GM12875 (cell line): ENCODE results near the gene COMMD7.

Source experiments
- H3K4me3 ChIP-seq: one replicate; pipeline ENCODE4 v1.5.1; 2011; ENCODE audit warnings: low read depth, low read length, control low read depth
- TF ChIP-seq, protein P1 (sequence below): IDR thresholded peaks from 2 replicates; pipeline ENCODE4 v1.5.1; 2011; ENCODE audit warnings: low read depth, mild to moderate bottlenecking, control low read depth, inconsistent platforms, low read length, moderate library complexity, borderline replicate concordance; ENCODE audit not compliant: insufficient read depth

COMMD7 gene

DNA sequence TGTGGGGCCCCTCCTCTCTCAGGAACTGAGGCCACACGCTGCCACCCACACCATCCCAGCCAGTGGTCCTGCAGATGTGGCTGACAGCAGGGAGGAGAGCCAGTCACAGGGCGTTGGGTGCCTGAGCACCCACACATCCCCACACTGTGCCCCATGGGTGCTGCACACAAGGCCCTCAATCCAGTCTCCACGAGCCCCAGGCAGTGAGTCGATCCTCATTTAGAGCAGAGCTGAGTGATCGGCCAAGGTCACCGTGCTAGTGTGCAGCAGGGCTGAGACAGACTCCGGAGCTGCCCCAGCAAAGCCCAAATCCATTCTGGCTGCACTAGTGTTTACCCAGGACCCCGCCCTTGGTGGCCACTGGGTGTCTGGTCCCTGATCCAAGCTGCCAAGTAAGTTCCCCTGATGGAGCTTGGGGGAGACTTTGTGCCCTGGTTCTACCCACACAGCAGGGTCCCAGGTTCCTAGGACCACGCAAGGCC lies 78.5 kb downstream of the COMMD7 start:
- H3K4me3 ChIP-seq, result no peak overlapping the region

DNA sequence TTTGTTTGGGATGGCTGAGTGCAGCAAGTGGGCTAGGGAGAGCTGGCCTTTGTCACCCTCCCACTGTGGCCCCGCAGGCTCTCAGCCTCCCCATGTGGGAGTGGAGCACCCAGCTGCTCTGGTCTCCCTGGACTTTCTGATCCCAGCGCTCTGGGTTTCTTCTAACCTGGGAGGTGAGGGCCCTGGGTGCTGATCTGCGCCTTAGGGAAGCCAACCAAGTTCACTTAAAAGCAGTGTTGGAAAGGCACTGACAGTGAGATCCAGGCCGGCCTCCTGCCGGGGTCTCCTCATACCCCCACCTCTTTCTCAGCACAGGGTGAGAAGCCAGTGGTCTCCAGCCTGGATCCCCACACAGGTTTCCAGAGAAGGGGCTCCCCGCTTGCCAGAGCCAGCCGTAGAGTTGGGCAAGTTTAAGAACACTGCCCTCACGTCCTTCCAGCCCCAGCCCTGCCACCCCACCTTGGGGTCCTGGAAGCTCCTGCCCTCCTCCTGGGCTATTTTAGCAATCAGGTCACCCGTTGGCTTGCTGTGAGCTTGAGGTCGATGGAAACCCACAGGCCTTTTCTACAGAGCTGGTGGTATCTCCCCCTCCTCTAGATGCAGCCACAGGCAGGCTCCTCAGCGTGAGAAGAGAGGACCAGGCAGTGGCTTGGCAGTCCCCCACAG lies 79.1 kb downstream of the COMMD7 start:
- H3K4me3 ChIP-seq, result no peak overlapping the region
- TF ChIP-seq, protein P1, sequence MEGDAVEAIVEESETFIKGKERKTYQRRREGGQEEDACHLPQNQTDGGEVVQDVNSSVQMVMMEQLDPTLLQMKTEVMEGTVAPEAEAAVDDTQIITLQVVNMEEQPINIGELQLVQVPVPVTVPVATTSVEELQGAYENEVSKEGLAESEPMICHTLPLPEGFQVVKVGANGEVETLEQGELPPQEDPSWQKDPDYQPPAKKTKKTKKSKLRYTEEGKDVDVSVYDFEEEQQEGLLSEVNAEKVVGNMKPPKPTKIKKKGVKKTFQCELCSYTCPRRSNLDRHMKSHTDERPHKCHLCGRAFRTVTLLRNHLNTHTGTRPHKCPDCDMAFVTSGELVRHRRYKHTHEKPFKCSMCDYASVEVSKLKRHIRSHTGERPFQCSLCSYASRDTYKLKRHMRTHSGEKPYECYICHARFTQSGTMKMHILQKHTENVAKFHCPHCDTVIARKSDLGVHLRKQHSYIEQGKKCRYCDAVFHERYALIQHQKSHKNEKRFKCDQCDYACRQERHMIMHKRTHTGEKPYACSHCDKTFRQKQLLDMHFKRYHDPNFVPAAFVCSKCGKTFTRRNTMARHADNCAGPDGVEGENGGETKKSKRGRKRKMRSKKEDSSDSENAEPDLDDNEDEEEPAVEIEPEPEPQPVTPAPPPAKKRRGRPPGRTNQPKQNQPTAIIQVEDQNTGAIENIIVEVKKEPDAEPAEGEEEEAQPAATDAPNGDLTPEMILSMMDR, result no peak

More for the DNA sequence above, 78.5 kb downstream of the COMMD7 start:
- TF ChIP-seq, protein P1, result no peak

DNA sequence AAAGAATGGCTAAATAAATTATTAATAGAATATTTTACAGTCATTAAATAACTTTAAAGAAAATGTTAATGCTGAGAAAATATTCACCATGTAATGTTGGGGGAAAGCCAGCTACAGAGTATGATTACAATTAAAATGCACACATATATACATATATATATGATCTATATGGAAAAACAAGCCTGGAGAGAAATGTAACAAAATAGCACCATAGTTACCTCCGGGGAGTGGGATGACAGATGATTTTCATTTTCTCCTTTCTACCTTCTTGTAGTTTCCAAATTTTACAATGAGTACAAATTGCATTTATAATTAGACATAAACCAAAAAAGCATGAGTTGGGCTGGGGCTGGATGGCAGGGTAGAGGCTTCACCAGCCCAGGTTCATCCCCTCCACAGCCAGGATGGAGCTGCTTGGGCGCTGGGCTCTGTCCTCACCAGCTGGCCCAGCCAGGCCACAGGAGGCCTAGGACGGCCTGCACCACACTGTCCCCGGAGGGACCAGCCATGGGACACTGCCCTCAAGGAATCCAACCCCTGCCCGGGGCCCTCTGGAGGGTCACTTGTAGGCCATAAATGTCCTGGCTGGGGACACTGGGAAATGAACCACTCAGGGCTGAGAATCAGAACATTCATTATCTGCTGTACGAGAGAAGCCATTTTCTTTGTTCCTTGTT lies 79.8 kb downstream of the COMMD7 start:
- no peak overlapping the region for H3K4me3 ChIP-seq
- TF ChIP-seq, protein P1, result no peak

DNA sequence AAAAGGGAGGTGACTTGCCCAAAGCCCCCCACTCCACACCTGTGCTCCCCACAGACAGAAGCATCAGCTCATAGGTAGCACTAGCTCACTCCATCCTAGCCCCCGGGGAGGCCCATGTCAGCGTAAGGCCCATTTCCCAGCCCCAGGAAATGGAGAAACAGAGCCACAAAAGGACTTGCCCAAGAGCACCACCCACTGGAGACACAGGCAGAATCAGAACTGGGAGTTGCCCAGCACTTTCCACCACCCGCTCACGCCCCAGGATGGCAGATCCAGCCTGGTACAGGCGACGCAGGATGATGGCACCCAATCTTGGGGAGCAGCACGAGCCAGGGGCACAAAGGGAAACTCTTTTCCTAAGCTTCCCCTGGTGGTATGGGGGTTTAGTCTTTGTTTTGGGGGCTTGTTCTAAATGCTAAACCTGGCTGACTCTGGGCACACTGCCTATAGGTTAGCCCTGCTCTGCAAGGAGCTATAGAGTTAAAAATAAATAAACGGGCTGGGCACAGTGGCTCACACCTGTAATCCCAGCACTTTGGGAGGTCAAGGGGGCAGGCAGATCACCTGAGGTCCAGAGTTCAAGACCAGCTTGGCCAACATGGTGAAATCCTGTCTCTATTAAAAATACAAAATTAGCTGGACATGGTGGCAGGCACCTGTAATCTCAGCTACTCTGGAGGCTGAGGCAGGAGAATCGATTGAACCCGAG lies 81.3 kb downstream of the COMMD7 start:
- H3K4me3 ChIP-seq, result no peak overlapping the region
- TF ChIP-seq, protein P1, result no peak

DNA sequence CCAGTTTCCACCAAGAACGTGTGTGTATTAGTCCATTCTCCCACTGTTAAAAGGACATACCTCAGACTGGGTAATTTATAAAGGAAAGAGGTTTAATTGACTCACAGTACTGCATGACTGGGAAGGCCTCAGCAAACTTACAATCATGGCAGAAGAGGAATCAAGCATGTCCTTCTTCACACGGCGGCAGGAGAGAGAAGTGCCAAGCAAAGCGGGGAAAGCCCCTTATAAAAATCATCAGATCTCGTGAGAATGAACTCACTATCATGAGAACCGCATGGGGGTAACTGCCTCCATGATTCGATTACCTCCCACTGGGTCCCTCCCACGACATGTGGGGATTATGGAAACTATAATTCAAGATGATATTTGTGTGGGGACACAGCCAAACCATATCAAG lies 82.6 kb downstream of the COMMD7 start:
- TF ChIP-seq, protein P1, result no peak
- no peak overlapping the region for H3K4me3 ChIP-seq

DNA sequence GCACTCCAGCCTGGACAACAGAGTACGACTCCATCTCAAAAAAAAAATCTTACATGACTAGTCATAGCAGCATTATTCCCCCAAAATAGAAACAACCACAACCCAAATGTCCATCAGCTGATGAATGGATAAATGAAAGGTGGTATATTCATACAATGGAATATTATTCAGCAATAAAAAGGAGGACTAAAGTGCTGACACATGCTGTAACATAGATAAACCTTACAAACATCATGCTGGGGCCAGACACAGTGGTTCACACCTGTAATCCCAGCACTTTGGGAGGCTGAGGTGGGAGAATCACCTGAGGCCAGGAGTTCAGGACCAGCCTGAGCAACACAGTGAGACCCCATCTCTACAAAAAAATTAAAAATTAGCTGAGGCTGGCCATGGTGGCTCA lies 86.4 kb downstream of the COMMD7 start:
- TF ChIP-seq, protein P1, result no peak

More for the DNA sequence above, 86.4 kb downstream of the COMMD7 start:
- H3K4me3 ChIP-seq, result no peak overlapping the region
